Muscle layer of duodenum (tissue), 2 donors: ENCODE results near the gene S100A12.

Source experiments
- H3K27ac ChIP-seq: one replicate; pipeline ENCODE4 v1.7.0; 2013; ENCODE audit warnings: mild to moderate bottlenecking, low read length
- H3K27me3 ChIP-seq: one replicate; pipeline ENCODE4 v1.7.0; 2013; ENCODE audit warnings: low read depth, mild to moderate bottlenecking, control low read depth, low read length
- H3K36me3 ChIP-seq, 2 donors: one replicate each; pipeline ENCODE4 v1.7.0; 2013; ENCODE audit warnings: low read length in 2 of 2, control low read depth in 1 of 2, mild to moderate bottlenecking in 1 of 2; ENCODE audit not compliant: insufficient read depth in 2 of 2, control insufficient read depth in 1 of 2
- H3K4me1 ChIP-seq, 2 donors: one replicate each; pipeline ENCODE4 v1.7.0; 2013; ENCODE audit warnings: low read length in 2 of 2, mild to moderate bottlenecking in 2 of 2, control low read depth in 1 of 2, moderate library complexity in 1 of 2; ENCODE audit not compliant: insufficient read depth in 2 of 2, control insufficient read depth in 1 of 2
- H3K4me3 ChIP-seq, 2 donors: one replicate each; pipeline ENCODE4 v1.7.0; 2013; ENCODE audit warnings: low read length in 2 of 2, low read depth in 1 of 2, mild to moderate bottlenecking in 1 of 2
- H3K9me3 ChIP-seq, 2 donors: one replicate each; pipeline ENCODE4 v1.7.0; 2013; ENCODE audit warnings: low read length in 2 of 2, control low read depth in 1 of 2, mild to moderate bottlenecking in 1 of 2; ENCODE audit not compliant: control insufficient read depth in 1 of 2
- donor health status: healthy.

S100A12 gene

GRCh38 chr1:153337980-153338853 lies 37.2 kb downstream of the S100A12 start:
- no peak overlapping the region for H3K4me3 ChIP-seq
- no peaks in the 10 kb centered on the region for H3K36me3 ChIP-seq
- no peaks in the 10 kb centered on the region for H3K4me1 ChIP-seq
- H3K27me3 ChIP-seq, result no peaks in the 10 kb centered on the region
- no peaks in the 10 kb centered on the region for H3K9me3 ChIP-seq
- no peak overlapping the region for H3K27ac ChIP-seq

- Histone ChIP-seq H3K4me1 (no peaks in the 10 kb centered on the region), H3K27ac (no peak overlapping the region), H3K4me3 (no peak overlapping the region), H3K27me3 (no peaks in the 10 kb centered on the region), H3K36me3 (no peaks in the 10 kb centered on the region), H3K9me3 (peaks cover 0 to 7% of the 10 kb centered on the region in 2 donors)
Observed at GRCh38 chr1:153336650-153337049, 38.8 kb downstream of the S100A12 start.

GRCh38 chr1:153333902-153334301 lies 41.5 kb downstream of the S100A12 start:
- Histone ChIP-seq H3K9me3 (peaks cover 0 to 19% of the 10 kb centered on the region in 2 donors), H3K4me3 (no peak overlapping the region), H3K36me3 (no peaks in the 10 kb centered on the region), H3K27me3 (no peaks in the 10 kb centered on the region), H3K27ac (no peak overlapping the region), H3K4me1 (no peaks in the 10 kb centered on the region)

GRCh38 chr1:153324912-153325311 lies 50.5 kb downstream of the S100A12 start:
- Histone ChIP-seq H3K27ac (no peak overlapping the region), H3K27me3 (no peaks in the 10 kb centered on the region), H3K4me1 (no peaks in the 10 kb centered on the region), H3K4me3 (no peak overlapping the region), H3K9me3 (peaks cover 2 to 35% of the 10 kb centered on the region in 2 donors), H3K36me3 (no peaks in the 10 kb centered on the region)
